Osteoblast (primary cell): ENCODE results near the gene APC2. TPM values are rescaled to one million over a fixed set of nuclear protein-coding genes. Genes with fewer than 3 reads are reported as not detected.

Experiments used
- DNase-seq: peaks from one replicate; pipeline ENCODE4 v3.0.0; 2011; ENCODE audit warnings: low spot score, mixed read lengths; ENCODE audit not compliant: insufficient read length; ENCODE audit errors: missing footprints
- H2AFZ ChIP-seq: 2 replicates; pipeline ENCODE4 v1.6.0; 2011; ENCODE audit warnings: mild to moderate bottlenecking, low read length
- H3K27ac ChIP-seq: 2 replicates; pipeline ENCODE4 v1.5.1; 2011; ENCODE audit warnings: mild to moderate bottlenecking, low read depth, low read length, moderate library complexity
- H3K27me3 ChIP-seq: 2 replicates; pipeline ENCODE4 v1.6.0; 2012; ENCODE audit warnings: mild to moderate bottlenecking, control low read depth, inconsistent platforms, low read length, moderate library complexity; ENCODE audit not compliant: insufficient read depth
- H3K36me3 ChIP-seq: 2 replicates; pipeline ENCODE4 v1.5.1; 2011; ENCODE audit warnings: mild to moderate bottlenecking, low read length, control low read depth, moderate library complexity; ENCODE audit not compliant: insufficient read depth
- H3K4me1 ChIP-seq: 2 replicates; pipeline ENCODE4 v1.5.1; 2011; ENCODE audit warnings: mild to moderate bottlenecking, low read length, control low read depth, moderate library complexity; ENCODE audit not compliant: insufficient read depth
- H3K4me2 ChIP-seq: 2 replicates; pipeline ENCODE4 v1.6.0; 2011; ENCODE audit warnings: mild to moderate bottlenecking, low read length; ENCODE audit not compliant: insufficient read depth
- H3K4me3 ChIP-seq: fragments of 200-600 bp; sonication (generic); 3 replicates; pipeline ENCODE4 v1.5.1; 2012; ENCODE audit warnings: mild to moderate bottlenecking, low read length, inconsistent platforms; ENCODE audit not compliant: insufficient read depth
- H3K79me2 ChIP-seq: 2 replicates; pipeline ENCODE4 v1.6.0; 2012; ENCODE audit warnings: mild to moderate bottlenecking, low read length, control low read depth, inconsistent platforms; ENCODE audit not compliant: insufficient read depth
- H3K9me3 ChIP-seq: 2 replicates; pipeline ENCODE4 v1.5.1; 2011; ENCODE audit warnings: low read depth, low read length, control low read depth
- H4K20me1 ChIP-seq: 2 replicates; pipeline ENCODE4 v1.6.0; 2012; ENCODE audit warnings: mild to moderate bottlenecking, low read length, control low read depth; ENCODE audit not compliant: insufficient read depth
- CTCF ChIP-seq: IDR thresholded peaks from 2 replicates; pipeline ENCODE4 v1.5.1; 2011; ENCODE audit warnings: mild to moderate bottlenecking, low read depth, low read length, moderate library complexity; ENCODE audit errors: extremely low read depth
- total RNA-seq: library from RNA; depleted of rRNA; stranded (reverse); fragments of >200 nt; gene quantifications from 2 replicates; pipeline ENCODE4 v1.2.3, GENCODE V29; 2012

APC2 gene
- total RNA-seq, 1 donor, result 0.36 TPM

- Histone ChIP-seq H4K20me1 (peaks cover 29% of the 10 kb centered on the region), H3K79me2 (peaks cover 55% of the 10 kb centered on the region), H3K4me3 (no peak overlapping the region), H3K4me1 (no peaks in the 10 kb centered on the region), H3K27me3 (no peaks in the 10 kb centered on the region), H3K27ac (no peak overlapping the region), H3K9me3 (no peaks in the 10 kb centered on the region), H3K4me2 (no peak overlapping the region), H2AFZ (no peak overlapping the region), H3K36me3 (peaks cover 67% of the 10 kb centered on the region)
- peak; percentile 90 for DNase-seq
- TF ChIP-seq CTCF, result no peak
Measured at GRCh38 chr19:1429750-1430149, 20.2 kb upstream of the APC2 start.

GRCh38 chr19:1430246-1430645 is 19.7 kb upstream of the APC2 start:
- DNase-seq, result no peak
- Histone ChIP-seq H3K4me3 (no peak overlapping the region), H3K27ac (no peak overlapping the region), H4K20me1 (peaks cover 25% of the 10 kb centered on the region), H3K4me2 (no peak overlapping the region), H3K79me2 (peaks cover 50% of the 10 kb centered on the region), H3K27me3 (no peaks in the 10 kb centered on the region), H3K4me1 (no peaks in the 10 kb centered on the region), H3K9me3 (no peaks in the 10 kb centered on the region), H3K36me3 (peaks cover 64% of the 10 kb centered on the region), H2AFZ (no peak overlapping the region)
- TF ChIP-seq CTCF, result no peak

GRCh38 chr19:1431759-1432506 is 18.0 kb upstream of the APC2 start:
- H3K27me3 ChIP-seq, result no peaks in the 10 kb centered on the region
- no peak overlapping the region for H3K4me3 ChIP-seq
- peaks cover 5% of the 10 kb centered on the region for H3K4me1 ChIP-seq
- H3K9me3 ChIP-seq, result no peaks in the 10 kb centered on the region
- H3K36me3 ChIP-seq, result peaks cover 58% of the 10 kb centered on the region
- no peak overlapping the region for H2AFZ ChIP-seq
- no peak overlapping the region for H3K4me2 ChIP-seq
- DNase-seq, result no peak
- no peak for TF ChIP-seq CTCF
- no peak overlapping the region for H3K27ac ChIP-seq
- H4K20me1 ChIP-seq, result peaks cover 24% of the 10 kb centered on the region
- H3K79me2 ChIP-seq, result peaks cover 34% of the 10 kb centered on the region

- no peak for TF ChIP-seq CTCF
Measured at GRCh38 chr19:1432507-1432887, 17.4 kb upstream of the APC2 start.

More at GRCh38 chr19:1432507-1432887, 17.4 kb upstream of the APC2 start:
- Histone ChIP-seq H3K4me2 (no peak overlapping the region), H3K36me3 (peaks cover 54% of the 10 kb centered on the region), H4K20me1 (peaks cover 23% of the 10 kb centered on the region), H2AFZ (no peak overlapping the region), H3K27me3 (no peaks in the 10 kb centered on the region), H3K4me3 (no peak overlapping the region), H3K27ac (no peak overlapping the region), H3K4me1 (peaks cover 5% of the 10 kb centered on the region), H3K9me3 (no peaks in the 10 kb centered on the region), H3K79me2 (peaks cover 28% of the 10 kb centered on the region)
- DNase-seq, result no peak
